HL-60/S4 treated with phorbol 12-myristate 13-acetate at 8.2 ng/mL for 4 days and 3 days (cell line): Measurements from ENCODE around the gene DHPS.
"Not testable (repeated sequence)": the region's sequence is repeated elsewhere in the genome, so short reads cannot be mapped to it uniquely, and the experiment has no call there.

Source experiments
- in situ Hi-C: fragments of 300-500 bp; cut with MboI; formaldehyde crosslinking; loops from 2 replicates; pipeline ENCODE4 v1.15.0; 2022; ENCODE audit warnings: low sequenced_read_pairs

Gene DHPS

DNA sequence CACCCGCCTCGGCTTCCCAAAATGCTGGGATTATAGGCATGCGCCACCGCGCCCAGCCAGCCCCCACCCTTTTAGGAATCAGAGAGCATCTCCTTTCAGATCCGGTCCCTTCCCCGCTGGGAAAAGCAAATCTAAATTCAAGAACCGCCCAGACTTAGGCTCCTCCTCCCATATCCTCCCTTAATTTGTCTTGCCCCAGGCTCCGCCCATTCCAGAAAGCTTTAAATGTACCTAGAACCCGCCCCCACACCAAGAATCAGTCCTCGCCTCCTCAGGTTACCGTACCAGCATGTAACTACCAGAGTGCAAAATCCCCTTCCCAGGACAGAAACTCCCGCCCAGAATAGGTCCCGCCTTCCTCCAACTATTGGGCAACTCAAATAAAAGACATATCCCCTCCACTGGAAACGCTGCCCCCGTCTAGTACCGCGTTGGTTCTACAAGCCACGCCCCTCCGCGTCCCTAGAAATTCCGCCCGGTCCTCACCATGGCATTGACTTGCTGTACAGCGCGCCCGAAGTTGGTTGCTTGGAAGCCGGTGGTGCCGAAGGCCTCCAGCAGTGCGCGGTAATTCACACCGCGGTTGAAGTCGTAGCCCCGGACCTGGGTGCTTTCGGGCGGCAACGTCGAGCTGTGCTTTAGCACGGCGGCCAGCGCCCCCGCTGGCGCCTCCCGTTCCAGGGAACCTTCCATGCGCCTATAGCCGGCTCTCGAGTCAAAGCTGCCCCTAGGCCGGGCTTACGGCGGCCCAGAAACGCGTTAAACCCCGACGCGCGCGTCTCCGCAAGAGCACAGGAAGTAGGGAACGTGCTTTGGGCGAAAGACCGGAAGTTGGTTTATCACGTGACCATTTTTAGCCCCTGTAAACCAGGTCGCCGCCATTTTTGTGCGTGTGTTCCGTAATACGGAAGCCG is at the start of gene DHPS:
Gene DHPS (minus strand): TSS at position 807 of the 914 bp plus-strand sequence. CDS start 114 bp downstream, at position 693.
- in situ Hi-C loops: no loop called here

- in situ Hi-C loops: no loop called here
Observed at GRCh38 chr19:12731337-12731736, 49.7 kb upstream of the DHPS start.

- in situ Hi-C loops: no loop called here
Observed at GRCh38 chr19:12730064-12730463, 48.4 kb upstream of the DHPS start.

DNA sequence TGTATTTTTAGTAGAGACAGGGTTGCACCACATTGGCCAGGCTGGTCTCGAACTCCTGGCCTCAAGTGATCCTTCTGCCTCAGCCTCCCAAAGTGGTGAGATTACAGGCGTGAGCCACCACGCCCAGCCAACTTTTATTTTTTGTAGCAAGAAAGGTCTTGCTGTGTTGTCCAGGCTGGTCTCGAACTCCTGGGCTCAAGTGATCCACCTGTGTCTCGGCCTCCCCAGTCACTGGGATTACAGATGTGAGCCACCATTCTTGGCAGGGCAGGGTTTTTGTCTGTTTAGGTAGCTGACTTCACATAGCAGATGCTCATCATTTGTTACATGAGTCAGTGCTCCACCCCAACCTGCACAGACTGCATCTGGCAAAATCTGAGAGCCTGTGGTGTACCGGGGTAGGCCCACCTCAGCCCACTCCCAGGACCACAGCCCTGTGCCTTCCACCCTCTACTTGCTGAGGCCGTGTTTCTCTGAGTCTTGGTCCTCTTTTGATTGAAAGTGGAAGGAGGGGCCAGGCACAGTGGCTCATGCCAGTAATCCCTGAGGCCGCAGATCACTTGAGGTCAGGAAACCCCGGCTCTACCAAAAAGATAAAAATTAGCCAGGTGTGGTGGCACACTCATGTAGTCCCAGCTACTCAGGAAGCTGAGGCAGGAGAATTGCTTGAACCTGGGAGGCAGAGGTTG is 46.2 kb upstream of the DHPS start:
- in situ Hi-C loops: no loop called here

GRCh38 chr19:12726988-12727316 is 45.3 kb upstream of the DHPS start:
- in situ Hi-C loops: no loop called here

DNA sequence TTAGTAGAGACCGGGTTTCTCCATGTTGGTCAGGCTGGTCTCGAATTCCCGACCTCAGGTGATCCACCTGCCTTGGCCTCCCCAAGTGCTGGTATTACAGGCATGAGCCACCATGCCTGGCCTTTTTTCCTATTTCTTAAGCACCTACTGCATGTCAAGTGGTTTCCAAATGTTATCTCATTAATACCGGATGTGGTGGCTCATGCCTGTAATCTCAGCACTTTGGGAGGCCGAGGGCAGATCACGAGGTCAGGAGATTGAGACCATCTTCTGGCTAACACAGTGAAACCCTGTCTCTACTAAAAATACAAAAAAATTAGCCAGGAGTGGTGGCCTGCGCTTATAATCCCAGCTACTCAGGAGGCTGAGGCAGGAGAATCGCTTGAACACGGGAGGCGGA is 43.9 kb upstream of the DHPS start:
- in situ Hi-C loops: not testable (repeated sequence)

- in situ Hi-C loops: no loop called here
Observed at GRCh38 chr19:12723641-12724426, 42.2 kb upstream of the DHPS start, which contains the start of gene TNPO2. TSS of gene TNPO2 (minus strand) at chr19:12723932. CDS start at chr19:12720977, 2,955 bp downstream.

GRCh38 chr19:12723381-12723640 is 41.6 kb upstream of the DHPS start:
- in situ Hi-C loops: no loop called here

DNA sequence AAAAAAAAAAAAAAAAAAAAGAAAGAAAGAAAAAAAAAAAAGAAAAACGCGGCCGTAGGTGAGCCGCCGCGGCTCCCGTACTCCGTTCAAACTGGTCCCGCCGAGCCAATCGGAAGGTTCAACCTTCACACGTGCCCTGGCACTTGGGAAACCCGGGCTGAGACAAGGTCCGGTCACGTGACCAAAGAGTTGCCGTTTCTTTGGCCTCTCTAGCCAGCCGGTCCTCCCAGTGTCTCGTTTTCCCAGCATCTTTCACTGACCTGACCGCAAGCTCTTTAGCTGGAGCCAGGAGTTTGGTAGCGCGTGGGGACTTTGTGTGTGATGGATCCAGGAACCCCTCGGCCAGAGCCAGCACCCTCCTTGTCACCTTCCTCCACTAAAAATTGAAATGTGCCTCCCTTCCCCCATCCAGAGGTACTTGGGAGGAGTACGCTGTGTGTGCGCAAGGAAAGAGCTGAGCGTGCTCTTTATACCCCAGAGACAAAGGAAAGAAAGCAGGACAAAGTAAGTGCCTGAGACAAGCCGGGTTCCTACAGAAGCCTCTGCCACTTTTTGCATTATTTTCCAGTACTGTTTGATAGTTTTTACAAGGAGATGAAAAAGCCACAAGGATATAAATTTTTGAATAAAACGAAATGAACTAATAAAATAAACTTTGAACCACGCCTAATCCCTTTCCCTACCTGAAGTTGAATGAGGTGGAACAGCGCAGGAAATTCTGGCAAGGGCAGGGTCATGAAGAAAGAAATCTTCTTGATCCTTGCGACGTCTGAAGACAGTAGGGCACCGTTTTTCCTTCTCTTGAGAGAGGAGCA is 41.1 kb upstream of the DHPS start:
- in situ Hi-C loops: no loop called here

DNA sequence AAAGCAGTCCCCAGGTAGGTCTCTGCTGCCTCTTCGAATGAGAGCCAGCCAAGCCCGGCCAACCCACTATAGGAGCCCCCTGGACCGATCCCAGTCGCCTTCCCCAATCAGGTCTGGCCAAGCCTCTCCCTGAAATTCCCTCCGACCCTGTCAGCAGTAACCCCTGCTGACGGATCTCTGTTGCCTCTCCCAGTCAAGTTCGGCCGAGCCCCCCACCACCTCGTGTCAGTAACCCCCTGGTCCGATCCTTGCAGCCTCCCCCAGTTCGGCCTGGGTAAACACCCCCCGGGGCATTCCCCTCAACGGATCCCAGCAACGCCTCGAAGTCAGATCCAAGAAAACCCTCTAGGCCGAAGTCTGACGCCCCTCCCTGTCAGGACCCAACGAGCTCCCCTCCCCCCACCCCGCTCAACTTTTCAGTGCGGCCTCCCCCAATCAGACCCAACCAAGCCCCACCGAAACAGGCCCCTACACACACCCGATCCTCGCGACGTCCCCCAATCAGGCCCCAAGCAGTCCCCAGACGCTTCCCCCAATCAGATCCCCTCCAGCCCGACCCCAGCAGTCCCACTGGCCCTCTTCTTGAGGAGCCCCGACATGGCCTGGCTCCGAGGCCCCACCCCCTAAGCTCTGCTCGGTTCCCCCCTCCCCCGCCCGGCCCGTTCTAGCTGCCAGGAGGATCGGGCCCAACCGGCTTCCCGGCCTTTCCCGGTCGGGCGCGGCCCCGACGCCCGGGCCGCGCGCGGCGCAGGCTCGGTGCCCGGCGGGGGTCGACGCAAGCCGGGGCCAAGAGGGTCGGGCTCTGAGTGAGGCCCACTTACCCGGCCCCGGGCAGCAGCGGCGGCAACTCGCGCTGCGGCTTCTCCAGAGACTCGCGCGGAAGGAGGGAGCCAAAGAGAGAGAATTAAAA is 40.2 kb upstream of the DHPS start:
- in situ Hi-C loops: no loop called here

- in situ Hi-C loops: no loop called here
Observed at GRCh38 chr19:12720851-12721655, 39.4 kb upstream of the DHPS start.

DNA sequence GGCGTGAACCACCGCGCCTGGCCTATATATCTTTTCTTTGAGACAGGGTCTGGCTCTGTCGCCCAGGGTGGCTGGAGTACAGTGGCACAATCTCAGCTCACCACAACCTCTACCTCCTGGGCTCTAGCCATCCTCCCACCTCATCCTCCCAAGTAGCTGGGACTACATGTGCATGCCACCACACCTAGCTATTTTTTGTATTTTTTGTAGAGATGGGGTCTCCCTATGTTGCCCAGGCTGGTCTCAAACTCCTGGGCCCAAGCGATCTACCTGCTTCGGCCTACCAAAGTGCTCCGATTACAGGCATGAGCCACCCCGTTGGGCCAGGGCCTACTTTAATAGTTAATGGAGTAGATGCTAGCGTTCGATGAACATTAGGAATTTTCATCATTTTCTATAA is 38.6 kb upstream of the DHPS start:
- in situ Hi-C loops: no loop called here

- in situ Hi-C loops: no loop called here
Observed at GRCh38 chr19:12715929-12716328, 34.2 kb upstream of the DHPS start.

DNA sequence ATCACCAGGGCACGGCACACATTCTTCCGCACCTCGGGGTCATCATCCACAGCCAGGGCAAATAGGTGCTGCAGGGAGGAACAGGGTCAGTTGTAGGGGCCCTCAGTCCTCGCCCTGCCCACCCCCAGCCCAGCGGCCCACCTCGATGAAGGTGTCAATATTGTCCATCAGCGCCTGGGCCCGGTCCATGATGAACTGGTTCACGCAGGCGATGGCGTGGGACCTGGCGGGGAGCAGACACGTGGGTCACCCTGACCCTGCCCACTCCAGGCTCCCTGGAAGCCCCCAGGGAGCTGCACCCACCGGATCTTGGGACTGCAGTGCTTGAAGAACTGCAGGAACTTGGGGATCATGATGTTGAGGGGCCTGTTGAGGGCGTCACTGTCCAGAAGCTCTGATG is 33.4 kb upstream of the DHPS start:
- in situ Hi-C loops: no loop called here

DNA sequence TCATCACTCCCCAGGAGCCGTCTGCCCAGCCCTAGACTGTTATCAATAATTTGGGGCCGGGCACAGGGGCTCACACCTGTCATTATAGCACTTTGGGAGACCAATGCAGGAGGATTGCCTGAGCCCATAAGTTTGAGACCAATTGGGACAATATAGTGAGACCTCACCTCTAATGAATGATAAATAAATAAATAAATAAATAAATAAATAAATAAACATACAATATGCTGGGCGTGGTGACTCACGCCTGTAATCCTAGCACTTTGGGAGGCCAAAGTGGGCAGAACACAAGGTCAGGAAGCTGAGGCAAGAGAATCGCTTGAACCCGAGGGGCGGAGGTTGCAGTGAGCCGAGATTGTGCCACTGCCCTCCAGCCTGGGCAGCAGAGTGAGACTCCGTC is 31.6 kb upstream of the DHPS start:
- in situ Hi-C loops: not testable (repeated sequence)

DNA sequence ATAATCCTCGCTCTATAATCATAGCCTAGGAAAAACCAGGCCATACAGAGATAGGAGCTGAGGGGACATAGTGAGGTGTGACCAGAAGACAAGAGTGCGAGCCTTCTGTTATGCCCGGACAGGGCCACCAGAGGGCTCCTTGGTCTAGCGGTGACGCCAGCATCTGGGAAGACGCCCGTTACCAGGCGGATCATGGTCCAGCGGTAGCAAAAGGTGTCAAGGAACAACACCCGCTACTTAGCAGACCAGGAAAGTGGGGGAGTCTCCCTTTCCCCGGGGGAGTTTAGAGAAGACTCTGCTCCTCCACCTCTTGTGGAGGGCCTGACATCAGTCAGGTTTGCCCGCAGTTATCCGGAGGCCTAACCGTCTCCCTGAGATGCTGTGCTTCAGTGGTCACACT is 30.4 kb upstream of the DHPS start:
- in situ Hi-C loops: not testable (repeated sequence)

DNA sequence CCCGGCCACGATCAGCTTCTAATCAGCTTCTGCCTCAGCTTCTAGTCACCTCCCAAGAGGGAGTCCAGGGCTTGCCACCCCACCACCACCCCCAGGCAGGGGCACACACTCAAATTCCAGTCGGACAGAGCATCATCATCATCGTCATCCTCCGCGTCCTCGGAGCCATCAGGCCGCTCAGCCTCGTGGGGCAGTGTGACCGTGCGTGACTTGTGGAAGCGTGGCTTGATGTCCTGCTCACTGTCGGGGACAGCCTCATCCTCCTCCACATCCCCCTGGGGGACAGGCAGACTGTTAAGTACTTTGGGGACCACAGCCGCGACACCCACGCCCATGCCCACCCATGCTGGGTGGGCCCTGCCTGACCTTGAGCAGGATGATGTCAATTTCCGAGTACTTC is 29.5 kb upstream of the DHPS start:
- in situ Hi-C loops: no loop called here

- in situ Hi-C loops: no loop called here
Observed at GRCh38 chr19:12708641-12709040, 27.0 kb upstream of the DHPS start.

GRCh38 chr19:12706332-12706718 is 24.6 kb upstream of the DHPS start:
- in situ Hi-C loops: no loop called here
